Adipose tissue (tissue), 3 donors: ENCODE measurements around the gene BCAT1. TPM values are rescaled to one million over a fixed set of nuclear protein-coding genes. Genes with fewer than 3 reads are reported as not detected.
"Not testable (repeated sequence)": the region's sequence is repeated elsewhere in the genome, so short reads cannot be mapped to it uniquely, and the experiment has no call there.

Source experiments
- H3K27ac ChIP-seq: one replicate; pipeline ENCODE4 v1.5.1; 2013; ENCODE audit warnings: low read depth, low read length
- WGBS, 3 donors: extraction: QIAGEN DNeasy Blood & Tissue Kit; methylation state at CpG; one replicate each; pipeline ENCODE4 v1.1.7; 2013; 5-methylcytosine and 5-hydroxymethylcytosine counted together
- polyA plus RNA-seq, 3 donors: library from polyadenylated mRNA; stranded (reverse); fragments of 200-250 nt; gene quantifications; one replicate each; pipeline ENCODE4 v1.2.3, GENCODE V29; 2013
- donor health status: healthy with polysubstance abuse.
- donor health status: Bipolar disorder and iron deficiency.
- donor health status: healthy.

Gene BCAT1
- polyA plus RNA-seq, 3 donors = 3.1 to 12.8 (median 11.3) TPM

DNA sequence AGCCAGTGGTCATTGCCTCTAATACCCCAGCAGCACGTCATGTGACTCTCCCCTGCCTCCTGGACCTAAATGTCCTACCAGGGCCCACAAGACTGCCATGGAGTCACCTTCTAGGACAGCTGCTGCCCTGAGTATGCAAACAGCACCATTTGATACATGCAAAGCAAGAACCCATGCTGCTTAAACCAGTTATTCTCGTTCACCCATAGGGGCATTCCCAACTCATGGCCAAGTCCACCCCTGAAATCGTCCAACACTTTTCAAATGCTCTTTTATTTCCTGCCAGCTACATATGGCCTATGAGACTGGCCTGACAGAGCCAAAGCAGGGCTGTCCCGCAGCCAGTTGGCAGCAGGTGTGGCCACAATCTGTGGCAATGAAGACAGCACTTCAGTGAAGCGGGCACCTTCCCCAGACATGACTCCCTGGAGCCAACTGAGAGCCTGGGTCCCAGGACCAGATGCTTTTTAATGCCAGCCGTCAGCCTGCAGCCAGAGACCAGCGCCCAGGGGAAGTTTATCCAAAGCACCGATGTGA lies 99.9 kb downstream of the BCAT1 start:
- H3K27ac ChIP-seq = no peak overlapping the region
- 40 to 90% (median 89%) methylated on average over 8 of the region's 8 CpGs for WGBS, 3 donors

- WGBS, 3 donors = 95 to 98% (median 96%) methylated on average over 2 of the region's 2 CpGs
- no peak overlapping the region for H3K27ac ChIP-seq
These were observed 102.2 kb downstream of the BCAT1 start for GRCh38 chr12:24846689-24847088.

GRCh38 chr12:24845615-24846014 lies 103.3 kb downstream of the BCAT1 start:
- 83 to 88% (median 85%) methylated on average over 3 of the region's 3 CpGs for WGBS, 3 donors
- H3K27ac ChIP-seq = no peak overlapping the region

GRCh38 chr12:24840046-24840800 lies 108.7 kb downstream of the BCAT1 start:
- WGBS, 3 donors = 66 to 74% (median 67%) methylated on average over 1 of the region's 1 CpG
- H3K27ac ChIP-seq = no peak overlapping the region

- no peak overlapping the region for H3K27ac ChIP-seq
- 87 to 95% (median 89%) methylated on average over 13 of the region's 13 CpGs for WGBS, 3 donors
These were observed 109.6 kb downstream of the BCAT1 start for GRCh38 chr12:24839268-24839791.

DNA sequence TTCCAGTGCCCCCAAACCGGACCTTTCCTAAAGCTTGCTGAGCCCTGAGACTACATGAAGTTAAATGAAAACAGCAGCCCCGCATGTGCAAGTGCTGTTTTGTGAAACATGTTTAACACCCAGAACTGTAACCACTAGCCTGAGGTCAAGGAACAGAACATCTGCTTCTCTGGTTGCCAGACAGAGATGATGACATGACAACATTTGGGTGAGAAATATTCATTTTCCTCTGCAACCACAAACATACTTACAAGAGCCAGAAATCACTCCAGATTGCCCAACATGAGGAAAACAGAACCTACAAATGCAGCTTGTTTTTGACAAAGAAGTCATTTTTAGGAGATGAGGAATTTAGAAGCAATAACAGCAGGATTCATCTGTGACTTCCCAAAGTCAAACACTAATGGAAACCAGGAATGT lies 110.4 kb downstream of the BCAT1 start:
- H3K27ac ChIP-seq = no peak overlapping the region
- WGBS, 3 donors = 28 to 67% (median 28%) methylated on average over 2 of the region's 2 CpGs

- 95 to 97% (median 97%) methylated on average over 2 of the region's 2 CpGs for WGBS, 3 donors
- H3K27ac ChIP-seq = no peak overlapping the region
These were observed 113.5 kb downstream of the BCAT1 start for GRCh38 chr12:24835377-24835776.

DNA sequence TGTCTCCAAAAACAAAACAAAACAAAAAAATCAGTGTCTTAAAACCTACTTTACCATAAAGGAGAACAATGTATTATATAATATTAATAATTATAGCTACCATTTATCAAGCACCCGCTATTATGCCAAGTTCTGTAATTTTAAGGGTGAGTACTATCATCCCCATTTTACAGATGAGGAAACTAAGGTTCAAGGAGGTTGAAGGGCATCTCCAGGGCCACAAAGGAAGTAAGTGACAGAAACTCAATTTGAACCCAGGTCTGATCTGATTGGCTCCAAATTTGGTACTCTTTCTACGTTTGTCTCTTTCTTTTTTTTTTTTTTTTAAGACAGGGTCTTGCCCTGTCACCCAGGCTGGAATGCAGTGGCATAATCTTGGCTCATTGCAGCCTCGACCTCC lies 115.4 kb downstream of the BCAT1 start:
- H3K27ac ChIP-seq = no peak overlapping the region
- WGBS, 3 donors = 91 to 96% (median 93%) methylated on average over 3 of the region's 3 CpGs

GRCh38 chr12:24823808-24824515 lies 124.9 kb downstream of the BCAT1 start:
- 69 to 75% (median 69%) methylated on average over 5 of the region's 5 CpGs for WGBS, 3 donors
- H3K27ac ChIP-seq = no peak overlapping the region

DNA sequence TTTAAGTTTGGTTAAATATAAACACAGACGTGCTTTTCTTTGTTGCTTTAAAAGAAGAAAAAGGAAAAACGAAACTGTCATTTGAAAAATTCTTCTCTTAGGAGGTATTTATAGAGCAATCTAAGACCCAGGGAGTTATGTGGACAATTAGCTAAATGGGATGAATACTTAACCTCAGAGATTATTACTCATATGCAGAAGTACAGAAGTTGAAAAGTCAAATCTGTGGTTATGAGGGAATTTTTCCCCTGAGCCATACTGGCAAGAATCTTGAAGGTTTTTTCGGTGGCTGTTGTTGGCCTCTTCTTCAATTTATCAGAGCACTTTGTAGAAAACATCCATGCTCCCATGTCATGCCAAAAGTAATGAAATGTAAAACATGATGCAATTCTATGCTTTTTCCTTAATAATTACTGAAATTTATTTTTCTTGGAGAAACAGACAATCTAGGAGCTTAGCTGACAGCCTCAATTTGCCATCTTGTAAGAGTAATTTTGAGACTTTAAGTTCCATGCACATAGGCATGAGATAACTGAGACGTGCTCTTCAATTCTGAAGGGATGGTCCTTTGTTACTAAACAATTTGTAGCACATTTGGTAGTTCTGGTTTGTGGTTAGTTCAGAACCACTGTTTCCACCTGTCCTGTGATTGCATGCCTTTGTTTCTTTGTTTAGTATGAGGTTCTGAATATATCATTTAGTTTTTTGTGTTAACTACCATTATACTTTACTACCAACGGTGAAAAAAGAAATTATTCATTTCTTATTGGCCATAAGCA lies 126.6 kb downstream of the BCAT1 start:
- H3K27ac ChIP-seq = no peak overlapping the region
- 63 to 81% (median 72%) methylated on average over 5 of the region's 5 CpGs for WGBS, 3 donors

- no peak overlapping the region for H3K27ac ChIP-seq
- WGBS, 3 donors = 66 to 87% (median 72%) methylated on average over 3 of the region's 3 CpGs
These were observed 127.2 kb downstream of the BCAT1 start for GRCh38 chr12:24821691-24822090.

- no peak overlapping the region for H3K27ac ChIP-seq
- 65 to 72% (median 71%) methylated on average over 5 of the region's 5 CpGs for WGBS, 3 donors
These were observed 128.0 kb downstream of the BCAT1 start for GRCh38 chr12:24820872-24821271.

DNA sequence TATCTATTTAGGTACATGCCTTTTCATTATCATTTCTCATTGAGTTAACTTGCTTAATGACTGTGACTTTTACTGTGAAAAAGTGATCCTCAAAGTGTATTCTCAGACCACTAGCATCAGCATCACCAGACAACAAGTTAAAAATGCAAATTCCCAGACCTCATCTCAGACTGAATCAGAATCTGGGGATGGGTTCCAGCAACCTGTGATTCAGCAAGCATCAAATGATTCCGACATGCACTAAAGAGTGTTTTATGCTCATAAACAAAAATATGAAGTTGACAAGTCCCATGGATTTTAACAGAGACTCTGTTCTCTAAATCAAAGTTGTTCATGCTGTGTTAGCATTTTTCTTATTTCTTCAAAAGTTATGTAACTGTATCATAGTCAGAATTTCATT lies 130.6 kb downstream of the BCAT1 start:
- WGBS, 3 donors = 85 to 90% (median 86%) methylated on average over 1 of the region's 1 CpG
- H3K27ac ChIP-seq = no peak overlapping the region

DNA sequence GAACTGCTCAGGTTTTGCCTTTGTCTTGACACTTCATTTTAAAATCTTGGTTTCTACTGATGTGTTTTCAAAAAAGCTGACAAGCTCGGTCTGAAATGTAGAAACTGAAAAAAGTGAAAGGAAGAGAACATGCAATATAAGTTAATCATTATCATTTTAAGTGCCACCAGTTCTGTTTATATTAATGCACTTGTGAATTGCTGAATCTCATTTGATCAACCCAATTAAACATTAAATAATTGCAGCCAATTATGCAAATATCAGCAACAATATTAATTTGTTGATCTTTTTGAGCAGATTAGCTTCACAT lies 133.8 kb downstream of the BCAT1 start:
- 33 to 60% (median 40%) methylated on average over 1 of the region's 1 CpG for WGBS, 3 donors
- no peak overlapping the region for H3K27ac ChIP-seq

GRCh38 chr12:24814379-24815113 lies 134.4 kb downstream of the BCAT1 start:
- 48 to 64% (median 62%) methylated on average over 2 of the region's 2 CpGs for WGBS, 3 donors
- no peak overlapping the region for H3K27ac ChIP-seq

DNA sequence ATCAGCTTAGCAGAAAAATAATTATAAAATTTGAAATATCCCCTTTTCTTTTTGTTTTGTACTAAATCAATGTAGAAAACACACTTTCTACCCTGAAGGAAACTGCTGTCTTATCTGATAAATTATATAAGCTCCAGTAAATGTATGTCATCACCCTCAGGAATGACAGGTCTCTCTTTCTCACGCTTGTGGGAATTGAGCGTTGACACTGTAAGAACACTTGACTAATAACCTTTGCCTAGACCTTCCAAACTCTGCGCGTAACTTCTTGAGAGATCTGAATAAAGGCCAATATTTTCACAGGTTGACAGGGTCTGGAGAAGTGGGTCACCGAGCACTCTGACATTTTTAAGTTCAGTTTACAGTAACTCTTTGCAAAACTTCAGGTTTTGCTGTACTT lies 138.5 kb downstream of the BCAT1 start:
- 65 to 83% (median 78%) methylated on average over 5 of the region's 5 CpGs for WGBS, 3 donors
- no peak overlapping the region for H3K27ac ChIP-seq

DNA sequence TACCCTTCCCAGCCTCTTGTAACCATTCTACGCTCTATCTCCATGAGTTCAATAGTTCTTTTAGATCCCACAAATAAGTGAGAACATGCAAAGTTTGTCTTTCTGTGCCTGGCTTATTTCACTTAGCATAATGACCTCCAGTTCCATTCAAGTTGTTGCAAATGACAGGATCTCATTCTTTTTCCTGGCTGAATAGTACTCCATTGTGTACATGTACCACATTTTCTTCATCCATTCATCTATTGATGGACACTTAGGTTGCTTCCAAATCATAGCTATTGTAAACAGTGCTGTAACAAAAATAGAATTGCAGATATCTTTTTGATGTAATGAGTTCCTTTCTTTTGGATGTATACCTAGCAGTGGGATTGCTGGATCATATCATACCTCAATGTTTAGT lies 139.6 kb downstream of the BCAT1 start:
- 96 to 100% (median 100%) methylated on average over 1 of the region's 1 CpG for WGBS, 3 donors
- H3K27ac ChIP-seq = not testable (repeated sequence)

- WGBS, 3 donors = 93 to 96% (median 95%) methylated on average over 2 of the region's 2 CpGs
- H3K27ac ChIP-seq = no peak overlapping the region
These were observed 140.2 kb downstream of the BCAT1 start for GRCh38 chr12:24808651-24809050.
